Superior temporal gyrus (tissue), 1 donor: ENCODE measurements around the gene SALL4.
"Not testable (repeated sequence)": the region's sequence is repeated elsewhere in the genome, so short reads cannot be mapped to it uniquely, and the experiment has no call there.

Source experiments
- DNase-seq: peaks from one replicate; pipeline ENCODE4 v3.0.0-alpha.2; 2016; ENCODE audit errors: extremely low spot score

Gene SALL4

GRCh38 chr20:51802170-51802751, at the start of gene SALL4:
TSS of gene SALL4 (minus strand) at chr20:51802521. CDS start at chr20:51802408, 113 bp downstream.
- DNase-seq = no peak

GRCh38 chr20:51848346-51848745, 46.0 kb upstream of the SALL4 start:
- DNase-seq = no peak

GRCh38 chr20:51840865-51841264, 38.5 kb upstream of the SALL4 start:
- DNase-seq = no peak

- no peak for DNase-seq
These were observed 35.6 kb upstream of the SALL4 start for GRCh38 chr20:51837876-51838420.

- DNase-seq = no peak
These were observed 35.1 kb upstream of the SALL4 start for GRCh38 chr20:51837436-51837835.

GRCh38 chr20:51833326-51833725, 31.0 kb upstream of the SALL4 start:
- DNase-seq = no peak

GRCh38 chr20:51832276-51832675, 30.0 kb upstream of the SALL4 start:
- no peak for DNase-seq

GRCh38 chr20:51831866-51832265, 29.5 kb upstream of the SALL4 start:
- DNase-seq = no peak

- DNase-seq = no peak
These were observed 28.2 kb upstream of the SALL4 start for GRCh38 chr20:51830538-51830937.

GRCh38 chr20:51828762-51829161, 26.4 kb upstream of the SALL4 start:
- DNase-seq = no peak

GRCh38 chr20:51826372-51826771, 24.1 kb upstream of the SALL4 start:
- no peak for DNase-seq

- DNase-seq = no peak
These were observed 16.2 kb upstream of the SALL4 start for GRCh38 chr20:51818479-51819008.

- not testable (repeated sequence) for DNase-seq
These were observed 14.5 kb upstream of the SALL4 start for GRCh38 chr20:51816856-51817255.

- no peak for DNase-seq
These were observed 13.2 kb upstream of the SALL4 start for GRCh38 chr20:51815383-51816076.

GRCh38 chr20:51812861-51813260, 10.5 kb upstream of the SALL4 start:
- DNase-seq = no peak

- no peak for DNase-seq
These were observed 9.3 kb upstream of the SALL4 start for GRCh38 chr20:51811514-51812128.

GRCh38 chr20:51811042-51811355, 8.7 kb upstream of the SALL4 start:
- DNase-seq = no peak

GRCh38 chr20:51810155-51811041, 8.1 kb upstream of the SALL4 start:
- no peak for DNase-seq

- DNase-seq = no peak
These were observed 5.5 kb upstream of the SALL4 start for GRCh38 chr20:51807720-51808250.

- DNase-seq = no peak
These were observed 2.4 kb upstream of the SALL4 start for GRCh38 chr20:51804754-51805153.

- DNase-seq = no peak
These were observed 980 bp upstream of the SALL4 start for GRCh38 chr20:51803148-51803854.
